ENCODE data around the gene ZNF777. TPM values are rescaled to one million over a fixed set of nuclear protein-coding genes. Genes with fewer than 3 reads are reported as not detected.
A peak's percentile ranks its signal among the peaks of the same experiment; 100 is the strongest.
"Not testable (repeated sequence)": the region's sequence is repeated elsewhere in the genome, so short reads cannot be mapped to it uniquely, and the experiment has no call there.

Gene ZNF777
- total RNA-seq, 1 donor from 2014 or later, result 7.2 TPM

DNA sequence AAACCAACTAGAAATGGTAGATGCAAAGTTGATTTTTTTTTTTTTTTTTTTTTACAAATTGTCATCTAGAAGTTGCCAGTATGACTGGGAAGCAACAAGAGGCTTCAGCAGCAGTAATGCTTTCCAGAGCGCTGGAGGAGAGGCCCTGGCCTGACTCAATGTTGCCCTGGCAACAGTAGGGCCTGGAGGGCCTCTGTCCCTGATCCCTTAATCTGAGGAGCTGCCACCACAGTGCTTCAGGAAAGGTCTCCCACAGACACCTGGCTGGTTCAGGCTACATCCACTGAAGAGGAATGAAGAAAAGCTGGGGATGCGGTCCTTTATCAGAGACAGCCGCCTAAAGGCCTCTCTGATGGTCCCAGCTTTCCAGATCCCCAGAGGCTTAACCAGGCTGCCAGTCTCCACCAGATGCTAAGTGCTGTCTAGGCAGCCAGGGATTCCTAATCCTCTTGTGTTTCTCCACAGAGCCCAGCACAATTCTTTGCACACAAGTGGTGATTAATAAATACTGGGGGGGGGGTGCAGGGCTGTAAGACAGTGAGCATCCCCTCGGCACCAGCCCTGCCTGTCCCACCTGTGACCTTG lies 33.7 kb downstream of the ZNF777 start:
- ATAC-seq (no peak), DNase-seq (ENCODE audit: missing footprints) (no peak)
- intact Hi-C loops (cut with DNase I), result loop anchor here (10.0 kb wide), 1 partner anchor 198 kb away; no protein-coding TSS in a partner anchor

- intact Hi-C loops (cut with DNase I), result loop anchor here (10.0 kb wide), 1 partner anchor 201 kb away; no protein-coding TSS in a partner anchor
- DNase-seq (ENCODE audit: missing footprints) (no peak), ATAC-seq (peak; percentile 18)
Measured at GRCh38 chr7:149423449-149424110, 37.3 kb downstream of the ZNF777 start.

DNA sequence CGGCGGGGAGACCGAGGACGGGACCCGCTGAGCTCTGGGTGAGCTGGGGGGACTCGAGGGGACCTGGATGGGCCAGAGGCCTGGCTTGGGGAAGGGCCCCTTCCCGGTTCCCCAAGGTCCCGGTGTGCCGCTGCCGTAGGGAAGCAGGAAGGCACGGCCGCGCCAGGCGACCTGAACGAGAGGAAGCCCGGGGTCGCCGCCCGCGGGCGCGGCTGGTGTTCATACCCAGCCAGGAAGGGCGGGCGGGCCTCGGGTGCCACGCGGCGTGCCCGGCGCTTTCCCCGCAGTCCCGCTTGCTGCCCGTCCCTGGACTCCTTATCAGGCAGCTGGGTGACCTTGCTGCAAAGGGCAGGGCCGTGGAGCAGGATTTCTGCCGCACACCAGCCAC lies 38.0 kb downstream of the ZNF777 start:
- intact Hi-C loops (cut with DNase I), result loop anchor here (10.0 kb wide), 1 partner anchor 202 kb away; no protein-coding TSS in a partner anchor
- DNase-seq (ENCODE audit: missing footprints) (peak; percentile 84), ATAC-seq (peak; percentile 30)

GRCh38 chr7:149422162-149422913 lies 38.5 kb downstream of the ZNF777 start:
- intact Hi-C loops (cut with DNase I), result loop anchor here (10.0 kb wide), 1 partner anchor 202 kb away; no protein-coding TSS in a partner anchor
- ATAC-seq (peak; percentile 94), DNase-seq (ENCODE audit: missing footprints) (peak; percentile 90)

- ATAC-seq (no peak), DNase-seq (ENCODE audit: missing footprints) (no peak)
- intact Hi-C loops (cut with DNase I), result loop anchor here (10.0 kb wide), 1 partner anchor 205 kb away; no protein-coding TSS in a partner anchor
Measured at GRCh38 chr7:149420006-149420405, 40.9 kb downstream of the ZNF777 start.

GRCh38 chr7:149415391-149416071 lies 45.3 kb downstream of the ZNF777 start:
- intact Hi-C loops (cut with DNase I), result no loop called here
- ATAC-seq (peak; percentile 28), DNase-seq (ENCODE audit: missing footprints) (no peak)

DNA sequence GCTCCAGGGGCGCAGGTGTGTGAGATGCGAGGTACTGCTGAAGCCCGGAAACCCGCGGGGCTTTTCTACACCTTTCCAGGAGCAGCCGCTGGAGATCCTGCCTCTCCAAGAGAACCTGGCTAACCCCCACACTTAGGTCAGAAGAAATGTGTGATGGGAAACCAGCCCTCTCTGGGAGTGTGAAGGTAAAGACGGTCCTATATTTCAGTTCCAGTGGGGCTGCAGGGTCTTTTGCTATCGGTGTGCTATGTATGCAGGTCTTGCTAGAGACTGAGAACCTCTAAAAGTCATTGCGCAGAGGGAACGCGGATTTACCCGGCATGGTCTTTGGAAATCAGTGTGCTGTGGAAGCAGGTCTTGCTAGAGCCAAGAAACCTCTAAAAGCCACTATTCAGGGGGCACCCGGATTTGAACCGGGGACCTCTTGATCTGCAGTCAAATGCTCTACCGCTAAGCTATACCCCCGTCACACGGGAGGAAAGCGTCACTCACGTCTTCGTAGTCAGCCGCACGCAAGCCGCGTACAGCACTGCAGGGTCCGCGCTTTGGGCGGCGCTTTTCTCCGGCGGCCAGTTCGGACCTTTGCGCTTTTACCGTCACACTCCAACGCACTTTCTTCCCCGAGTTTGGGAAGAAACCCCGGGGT lies 46.0 kb downstream of the ZNF777 start:
- peak; percentile 81 for ATAC-seq
- peak; percentile 81 for DNase-seq (ENCODE audit: missing footprints)
- intact Hi-C loops (cut with DNase I), result no loop called here

DNA sequence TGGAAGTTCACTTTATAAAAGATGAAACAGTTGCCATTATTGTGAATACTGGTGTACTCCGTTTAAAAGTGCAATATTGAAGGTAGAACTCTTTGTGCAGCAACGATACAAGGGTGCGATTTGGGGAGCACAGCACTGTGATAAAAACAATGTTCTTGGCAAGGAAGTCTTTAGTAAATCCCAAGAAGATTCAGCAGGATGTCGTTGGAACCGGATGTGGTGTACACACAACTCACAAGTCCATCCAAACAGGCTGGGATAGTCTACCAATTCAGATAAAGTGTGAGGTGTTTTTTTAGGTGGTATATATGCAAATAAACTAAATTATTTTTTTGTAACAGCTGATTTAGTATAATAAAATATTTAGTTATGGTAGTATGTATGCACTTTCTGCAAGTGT lies 46.7 kb downstream of the ZNF777 start:
- intact Hi-C loops (cut with DNase I), result no loop called here
- DNase-seq (ENCODE audit: missing footprints), result no peak
- ATAC-seq, result no peak

GRCh38 chr7:149413083-149413482 lies 47.8 kb downstream of the ZNF777 start:
- DNase-seq (ENCODE audit: missing footprints); ATAC-seq; intact Hi-C loops (cut with DNase I): not testable (repeated sequence)

- ATAC-seq, result no peak
- DNase-seq (ENCODE audit: missing footprints), result no peak
- intact Hi-C loops (cut with DNase I), result no loop called here
Measured at GRCh38 chr7:149409895-149410294, 51.0 kb downstream of the ZNF777 start.

GRCh38 chr7:149404825-149405224 lies 56.0 kb downstream of the ZNF777 start:
- intact Hi-C loops (cut with DNase I), result no loop called here
- no peak for ATAC-seq
- no peak for DNase-seq (ENCODE audit: missing footprints)

DNA sequence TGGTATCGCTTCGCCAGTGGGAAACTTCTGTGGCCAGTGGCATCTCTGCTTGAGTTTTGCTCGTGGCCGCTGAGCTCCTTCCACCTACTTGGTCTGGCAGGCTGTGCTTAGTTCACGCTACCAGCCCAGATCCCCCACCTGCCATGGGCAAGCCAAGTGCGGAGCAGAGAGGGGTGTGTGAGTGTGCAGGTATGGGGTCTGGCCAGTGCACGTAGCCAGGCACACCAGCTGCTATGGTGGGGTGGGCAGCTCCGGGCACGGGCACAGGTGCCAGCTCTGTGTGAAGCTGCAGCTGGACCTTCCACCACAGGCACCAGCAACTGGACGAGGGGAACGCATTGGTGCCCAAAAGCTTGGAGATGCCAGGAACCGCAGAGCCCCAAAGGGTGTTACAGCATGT lies 56.5 kb downstream of the ZNF777 start:
- no peak for ATAC-seq
- intact Hi-C loops (cut with DNase I), result no loop called here
- no peak for DNase-seq (ENCODE audit: missing footprints)

- DNase-seq (ENCODE audit: missing footprints), result no peak
- intact Hi-C loops (cut with DNase I), result no loop called here
- no peak for ATAC-seq
Measured at GRCh38 chr7:149398195-149398820, 62.6 kb downstream of the ZNF777 start.

DNA sequence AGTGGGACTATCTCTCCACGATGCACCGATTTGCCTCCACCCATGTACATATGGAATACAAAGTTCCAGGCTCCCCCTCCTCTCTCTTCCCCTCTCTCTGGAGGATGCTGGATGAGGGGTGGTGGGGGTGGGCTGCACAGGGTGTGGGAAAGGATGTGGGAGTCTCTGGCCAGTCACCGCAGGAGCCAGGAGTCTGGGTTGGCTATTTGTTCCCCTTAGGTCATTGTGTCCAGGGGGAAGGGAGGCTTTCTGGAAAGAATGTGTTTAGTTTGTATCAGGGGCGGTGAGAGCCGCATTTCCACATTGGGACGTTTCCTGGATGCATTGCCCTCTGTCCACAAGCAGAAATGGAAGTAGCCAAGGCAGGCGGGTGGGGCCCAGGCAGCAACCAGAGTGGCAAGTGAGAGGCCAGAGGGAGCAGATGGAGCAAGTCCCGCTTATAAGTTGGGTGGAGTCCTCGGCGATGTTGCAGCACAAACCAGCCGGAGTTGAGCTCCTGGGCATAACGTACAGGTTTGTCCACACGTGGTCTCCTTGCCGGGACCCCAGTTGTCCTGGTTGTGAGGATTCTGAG lies 63.3 kb downstream of the ZNF777 start:
- DNase-seq (ENCODE audit: missing footprints), result peak; percentile 68
- intact Hi-C loops (cut with DNase I), result no loop called here
- ATAC-seq, result no peak

DNA sequence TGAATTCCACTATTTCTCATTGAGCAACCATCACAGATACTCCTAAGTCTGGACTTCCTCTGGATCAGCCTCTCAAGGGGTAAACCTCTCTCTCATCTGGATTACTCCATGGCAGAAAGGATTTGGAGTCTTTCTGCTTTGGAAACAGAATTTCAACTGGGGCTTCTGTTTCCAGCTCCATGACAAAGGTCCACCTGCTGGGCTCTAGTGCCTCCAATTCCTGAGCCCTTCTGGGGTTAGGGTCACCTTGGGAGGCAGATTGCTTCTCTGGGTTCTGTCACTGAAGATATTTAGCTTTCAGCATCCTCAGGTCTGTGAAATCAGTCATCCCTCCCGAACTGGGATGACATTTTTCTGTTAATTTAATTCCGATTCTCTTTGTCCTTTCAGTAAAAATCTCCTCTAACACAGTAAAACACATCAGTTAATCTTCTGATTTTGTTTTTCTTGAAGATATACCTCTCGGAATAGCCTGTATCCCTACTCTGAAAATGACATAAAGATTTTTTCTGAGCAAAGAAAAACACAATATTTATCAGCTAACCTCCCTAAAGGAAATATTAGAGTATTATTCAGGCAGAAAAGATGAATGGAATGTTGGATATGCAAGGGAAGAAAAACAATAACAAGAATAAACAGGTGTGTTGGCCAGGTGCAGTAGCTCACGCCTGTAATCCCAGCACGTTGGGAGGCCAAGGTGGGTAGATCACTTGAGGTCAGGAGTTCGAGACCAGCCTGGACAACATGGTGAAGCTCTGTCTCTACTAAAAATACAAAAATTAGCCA lies 72.1 kb downstream of the ZNF777 start:
- intact Hi-C loops (cut with DNase I); DNase-seq (ENCODE audit: missing footprints); ATAC-seq: not testable (repeated sequence)

DNA sequence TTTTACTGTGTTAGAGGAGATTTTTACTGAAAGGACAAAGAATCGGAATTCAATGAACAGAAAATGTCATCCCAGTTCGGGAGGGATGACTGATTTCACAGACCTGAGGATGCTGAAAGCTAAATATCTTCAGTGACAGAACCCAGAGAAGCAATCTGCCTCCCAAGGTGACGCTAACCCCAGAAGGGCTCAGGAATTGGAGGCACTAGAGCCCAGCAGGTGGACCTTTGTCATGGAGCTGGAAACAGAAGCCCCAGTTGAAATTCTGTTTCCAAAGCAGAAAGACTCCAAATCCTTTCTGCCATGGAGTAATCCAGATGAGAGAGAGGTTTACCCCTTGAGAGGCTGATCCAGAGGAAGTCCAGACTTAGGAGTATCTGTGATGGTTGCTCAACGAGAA lies 74.3 kb downstream of the ZNF777 start:
- ATAC-seq; intact Hi-C loops (cut with DNase I); DNase-seq (ENCODE audit: missing footprints): not testable (repeated sequence)
